ENCODE data around the gene TTF2. TPM values are rescaled to one million over a fixed set of nuclear protein-coding genes. Genes with fewer than 3 reads are reported as not detected.

The TTF2 gene
- total and polyA plus RNA-seq, 2 of the 8 experiments (the other 6 are each of a cell fraction or from before 2014, with no cell fraction given): 16.9 to 89.6 TPM

- no peak for TF ChIP-seq CHD7 (IDR thresholded peaks at IDR 0.05; ENCODE audit: insufficient replicate concordance, low read length)
- no peak for TF ChIP-seq SP2 (IDR thresholded peaks at IDR 0.05; ENCODE audit: low read length)
- no peak for TF ChIP-seq RAD21 (IDR thresholded peaks at IDR 0.05 in 1 of 2, conservative IDR thresholded peaks at IDR 0.05 in 1 of 2; ENCODE audit: low read depth in 2 of 2, low read length in 2 of 2)
- TF ChIP-seq CEBPB (IDR thresholded peaks at IDR 0.05; ENCODE audit: low read depth, low read length): no peak
Observed at GRCh38 chr1:117123274-117123673, 63.1 kb downstream of the TTF2 start (continued).
